ENCODE data around the gene PCNP.
"Not testable (repeated sequence)": the region's sequence is repeated elsewhere in the genome, so short reads cannot be mapped to it uniquely, and the experiment has no call there.

PCNP gene

DNA sequence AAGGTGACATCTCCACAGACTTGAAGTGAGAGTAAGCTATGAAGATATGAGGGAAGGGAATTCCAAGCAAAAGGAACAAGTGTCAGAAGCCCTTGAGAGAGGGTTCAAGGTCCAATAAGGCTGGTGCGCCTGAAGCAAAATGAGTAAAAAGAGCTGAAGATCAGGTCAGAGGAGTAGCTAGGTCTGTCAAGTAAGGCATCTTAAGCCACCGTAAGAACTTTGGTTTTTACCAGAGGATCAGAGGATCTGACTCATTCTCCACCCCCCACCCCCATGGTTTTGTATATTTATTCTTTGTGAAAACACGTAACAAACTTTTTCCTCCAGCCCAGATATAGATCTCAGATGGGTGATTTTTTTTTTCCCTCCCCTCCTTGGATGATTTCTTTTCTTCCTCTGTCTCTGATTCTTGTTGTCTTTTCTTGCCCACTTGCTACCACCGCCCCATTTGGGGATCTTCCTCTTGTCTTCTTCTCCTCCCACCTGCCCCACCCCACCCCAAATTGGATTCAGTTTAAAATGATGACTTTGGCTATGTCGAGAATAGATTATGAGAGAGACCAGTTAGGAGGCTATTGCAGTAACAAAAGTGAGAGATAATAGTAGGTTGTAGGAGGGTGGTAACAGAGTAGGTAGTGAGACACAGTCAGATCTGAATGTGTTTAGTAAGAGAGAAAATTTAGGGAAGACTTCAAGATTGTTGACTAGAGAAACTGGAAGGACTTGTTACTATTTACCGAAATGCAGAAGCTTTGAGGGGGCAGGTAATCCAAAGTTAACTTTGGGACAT is 6.3 kb upstream of the PCNP start:
- DNase-seq (ENCODE audit: low read depth in 2 of 2), result no peak

DNA sequence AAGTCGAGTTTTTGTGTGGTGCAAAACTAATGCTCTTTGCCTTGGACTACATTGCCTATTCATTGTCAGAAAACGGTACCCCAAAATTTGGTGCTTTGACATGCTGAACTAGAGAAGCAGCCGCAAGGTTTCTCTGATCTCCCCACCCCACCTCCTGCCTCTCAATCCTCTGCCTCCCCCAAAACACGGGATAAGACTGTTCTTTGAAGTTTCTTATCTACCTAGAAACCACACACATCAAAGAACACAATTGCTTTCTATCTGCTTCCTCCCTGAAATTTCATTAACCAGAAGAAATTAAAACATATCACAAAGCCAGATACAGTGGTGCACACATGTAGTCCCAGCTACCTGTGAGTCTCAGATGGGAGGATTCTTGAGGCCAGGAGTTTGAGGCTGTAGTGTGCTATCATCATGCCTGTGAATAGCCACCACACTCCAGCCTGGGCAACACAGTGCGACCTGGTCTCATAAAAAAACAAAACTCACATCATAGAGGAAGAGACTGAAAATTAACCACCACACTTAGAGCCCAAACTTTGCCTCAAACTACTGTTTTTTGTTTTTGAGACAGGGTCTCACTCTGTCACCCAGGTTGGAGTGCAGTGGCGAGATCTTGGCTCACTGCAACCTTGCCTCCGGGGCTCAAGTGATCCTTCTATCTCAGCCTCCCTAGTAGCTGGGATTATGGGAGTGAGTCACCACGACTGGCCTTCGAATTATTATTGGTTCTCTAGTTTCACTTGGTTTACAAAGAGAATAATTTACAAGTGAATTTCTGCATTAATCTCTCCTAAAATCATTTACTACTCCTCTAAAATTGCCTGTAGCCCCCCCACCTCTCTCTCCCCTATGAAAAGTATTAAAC is 2.7 kb upstream of the PCNP start:
- DNase-seq (ENCODE audit: low read depth in 2 of 2), result no peak

DNA sequence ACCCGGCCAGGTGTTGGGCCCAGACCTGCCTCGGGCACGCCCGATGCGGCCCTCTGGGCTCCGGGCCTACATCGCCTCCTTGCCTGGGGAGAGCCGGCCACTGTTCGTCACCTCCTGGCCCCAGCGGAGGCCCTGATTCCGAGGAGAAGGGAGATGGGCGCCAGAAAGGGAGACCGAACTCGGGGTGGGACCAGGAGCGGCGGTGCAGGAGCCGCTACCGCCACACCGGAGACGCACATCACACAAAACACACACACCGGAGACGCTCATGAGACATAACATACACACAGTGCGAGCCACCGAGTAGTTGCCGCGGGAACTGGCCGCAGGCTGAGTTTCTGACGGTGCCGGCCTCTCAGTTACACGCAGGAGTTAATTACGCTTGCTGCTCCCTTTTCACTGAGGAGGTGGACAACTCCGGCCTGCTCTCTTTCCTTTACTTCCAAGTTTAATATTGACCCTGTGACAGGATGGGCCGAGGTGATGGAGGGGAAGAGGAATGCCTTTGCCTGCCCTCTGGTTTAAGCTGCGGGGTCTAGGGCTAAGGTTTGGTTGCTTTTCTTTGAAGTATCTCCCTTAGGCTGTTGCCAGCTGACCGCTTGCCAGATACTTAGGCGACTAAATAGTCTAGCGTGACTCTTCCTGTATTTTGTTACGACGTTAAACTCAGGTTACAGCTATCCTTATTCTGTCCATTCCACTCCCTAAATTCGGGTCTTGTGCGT is 570 bp downstream of the PCNP start:
- DNase-seq (ENCODE audit: low read depth in 2 of 2), result peak; percentile 9 to 14

- no peak for DNase-seq (ENCODE audit: low read depth in 2 of 2)
Measured at GRCh38 chr3:101577286-101577685, 3.3 kb downstream of the PCNP start.

GRCh38 chr3:101588616-101589015 is 14.6 kb downstream of the PCNP start:
- no peak for DNase-seq (ENCODE audit: low read depth in 2 of 2)

GRCh38 chr3:101591071-101591470 is 17.1 kb downstream of the PCNP start:
- no peak for DNase-seq (ENCODE audit: low read depth in 2 of 2)

GRCh38 chr3:101602731-101603130 is 28.8 kb downstream of the PCNP start:
- DNase-seq (ENCODE audit: low read depth in 2 of 2), result no peak

DNA sequence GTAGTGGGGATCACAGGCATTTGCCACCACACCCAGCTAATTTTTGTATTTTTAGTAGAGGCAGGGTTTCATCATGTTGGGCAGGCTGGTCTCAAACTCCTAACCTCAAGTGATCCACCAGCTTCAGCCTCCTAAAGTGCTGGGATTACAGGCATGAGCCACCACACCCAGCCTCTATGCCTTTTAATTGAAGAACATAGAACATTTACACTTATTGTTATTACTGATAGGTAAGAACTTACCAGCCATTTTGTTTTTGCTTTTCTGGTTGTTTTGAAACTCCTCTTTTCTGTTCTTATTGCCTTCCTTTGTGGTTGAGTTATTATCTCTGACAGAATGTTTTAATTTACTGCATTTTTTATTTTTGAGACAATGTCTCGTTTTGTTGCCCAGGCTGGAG is 29.2 kb downstream of the PCNP start:
- no peak for DNase-seq (ENCODE audit: low read depth in 2 of 2)

DNA sequence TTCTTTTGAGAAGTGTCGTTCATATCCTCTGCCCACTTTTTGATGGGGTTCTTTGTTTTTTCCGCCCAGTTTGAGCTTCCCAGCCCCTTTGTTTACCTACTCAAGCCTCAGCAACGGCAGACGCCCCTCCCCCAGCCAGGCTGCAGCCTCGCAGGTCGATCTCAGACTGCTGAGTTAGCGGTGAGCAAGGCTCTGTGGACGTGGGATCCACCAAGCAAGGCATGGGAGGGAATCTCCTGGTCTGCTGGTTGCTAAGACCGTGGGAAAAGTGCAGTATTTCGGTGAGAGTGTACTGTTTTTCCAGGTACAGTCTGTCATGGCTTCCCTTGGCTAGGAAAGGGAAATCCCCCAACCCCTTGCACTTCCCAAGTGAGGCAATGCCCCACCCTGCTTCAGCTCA is 31.4 kb downstream of the PCNP start:
- DNase-seq (ENCODE audit: low read depth in 2 of 2), result not testable (repeated sequence)

- DNase-seq (ENCODE audit: low read depth in 2 of 2), result no peak
Measured at GRCh38 chr3:101611023-101611422, 37.0 kb downstream of the PCNP start.

DNA sequence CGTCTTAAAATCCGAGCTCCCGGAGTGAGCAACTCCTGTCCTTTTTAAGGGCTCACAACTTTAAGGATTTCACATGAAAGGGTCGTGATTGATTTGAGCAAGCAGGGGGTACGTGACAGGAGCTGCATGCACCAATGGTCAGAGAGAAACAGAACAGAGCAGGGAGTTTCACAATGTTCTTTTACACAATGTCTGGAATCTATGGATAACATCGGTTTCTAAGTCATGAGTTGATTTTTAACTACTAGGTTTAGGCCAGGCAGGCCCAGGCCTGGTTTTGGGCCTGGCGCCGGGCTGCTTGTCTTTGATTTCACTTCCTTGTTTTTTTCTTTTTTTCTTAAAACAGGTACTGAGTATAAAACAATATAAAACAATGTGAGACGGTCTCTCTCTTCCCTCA is 39.0 kb downstream of the PCNP start:
- DNase-seq (ENCODE audit: low read depth in 2 of 2), result not testable (repeated sequence)

DNA sequence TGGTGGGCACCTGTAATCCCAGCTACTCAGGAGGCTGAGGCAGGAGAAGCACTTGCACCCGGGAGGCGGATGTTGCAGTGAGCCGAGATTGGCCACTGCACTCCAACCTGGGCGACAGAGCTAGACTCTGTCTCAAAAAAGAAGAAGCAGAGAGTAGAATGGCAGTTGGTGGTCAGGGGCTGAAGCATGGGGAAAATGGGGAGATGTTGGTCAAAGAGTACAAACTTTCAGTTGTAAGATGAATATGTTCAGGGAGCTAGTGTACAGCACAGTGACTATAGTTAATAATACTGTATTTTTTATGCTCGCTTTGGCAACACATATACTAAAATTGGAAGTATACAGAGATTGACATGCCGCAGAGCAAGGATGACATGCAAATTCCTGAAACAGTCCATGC is 41.5 kb downstream of the PCNP start:
- DNase-seq (ENCODE audit: low read depth in 2 of 2), result no peak

GRCh38 chr3:101617478-101617877 is 43.5 kb downstream of the PCNP start:
- no peak for DNase-seq (ENCODE audit: low read depth in 2 of 2)

- DNase-seq (ENCODE audit: low read depth in 2 of 2), result no peak
Measured at GRCh38 chr3:101618726-101619125, 44.7 kb downstream of the PCNP start.

DNA sequence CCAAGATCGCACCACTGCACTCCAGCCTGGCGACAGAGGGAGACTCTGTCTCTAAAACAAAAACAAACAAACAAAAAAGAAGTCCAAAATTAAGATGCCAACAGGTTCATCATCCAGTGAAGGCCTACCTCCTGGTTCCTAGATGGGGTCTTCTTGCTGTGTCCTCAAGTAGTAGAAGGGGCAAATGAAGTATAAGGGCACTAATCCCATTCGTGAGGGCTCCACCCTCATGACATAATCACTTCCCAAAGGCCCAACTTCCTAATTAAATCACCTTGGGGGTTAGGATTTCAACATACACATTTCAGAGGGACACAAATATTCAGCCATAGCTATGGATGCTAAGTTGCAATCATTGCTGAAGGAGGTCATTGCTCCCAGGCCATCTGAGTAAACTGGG is 45.8 kb downstream of the PCNP start:
- no peak for DNase-seq (ENCODE audit: low read depth in 2 of 2)

DNA sequence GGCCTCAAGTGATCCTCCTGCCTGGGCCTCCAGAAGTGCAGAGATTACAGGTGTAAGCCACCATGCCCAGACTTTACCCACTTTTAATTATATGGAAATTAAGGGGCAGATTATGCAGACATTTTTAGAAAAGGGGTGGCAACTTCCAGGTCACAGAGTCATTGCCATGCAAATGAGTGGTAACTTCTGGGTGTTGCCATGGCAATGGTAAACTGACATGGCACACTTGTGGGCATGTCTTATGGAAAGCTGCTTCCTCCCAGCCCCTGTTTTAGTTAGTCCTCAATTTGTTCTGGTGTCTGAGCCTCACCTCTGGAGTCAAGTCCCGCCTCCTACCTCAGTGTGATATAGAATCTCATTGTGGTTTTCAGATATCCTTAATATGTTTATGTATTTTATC is 49.7 kb downstream of the PCNP start:
- DNase-seq (ENCODE audit: low read depth in 2 of 2), result no peak

- no peak for DNase-seq (ENCODE audit: low read depth in 2 of 2)
Measured at GRCh38 chr3:101624857-101625256, 50.9 kb downstream of the PCNP start.

DNA sequence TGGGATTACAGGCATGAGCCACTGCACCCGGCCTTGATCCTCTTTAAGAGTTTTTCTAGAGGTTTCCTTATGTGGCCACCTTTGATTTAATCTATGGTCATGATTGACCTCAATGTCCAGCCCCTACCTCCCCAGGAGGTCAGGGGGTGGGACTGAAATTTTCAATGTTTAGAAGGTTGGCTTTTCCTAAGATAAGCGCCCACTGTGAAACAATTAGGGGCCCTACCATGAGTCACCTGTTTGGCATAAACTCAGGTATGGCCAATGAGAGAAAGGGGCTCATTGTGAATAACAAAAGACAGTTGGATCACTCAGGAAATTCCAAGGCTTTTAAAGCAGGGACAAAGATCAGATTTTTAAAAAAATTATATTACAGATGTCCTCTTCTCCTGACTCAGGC is 51.9 kb downstream of the PCNP start:
- DNase-seq (ENCODE audit: low read depth in 2 of 2), result no peak

DNA sequence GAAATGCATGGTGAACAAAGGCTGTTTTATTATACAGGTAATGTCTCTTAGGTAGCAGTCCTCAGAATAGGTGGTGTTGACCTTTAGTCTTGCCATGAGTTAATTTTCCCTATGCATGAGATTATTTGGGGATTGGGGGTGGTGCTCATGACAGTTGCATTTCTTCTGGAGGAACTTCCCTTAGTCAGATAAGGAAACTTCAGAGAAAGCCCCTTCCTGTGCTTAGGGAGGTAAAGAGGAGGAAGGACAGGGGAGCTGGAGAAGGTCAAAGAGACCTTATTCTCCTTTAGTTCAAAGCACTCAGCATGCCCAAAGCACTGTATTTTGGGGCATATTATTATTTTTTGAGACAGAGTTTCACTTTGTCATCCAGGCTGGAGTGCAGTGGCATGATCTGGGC is 55.2 kb downstream of the PCNP start:
- DNase-seq (ENCODE audit: low read depth in 2 of 2), result no peak

DNA sequence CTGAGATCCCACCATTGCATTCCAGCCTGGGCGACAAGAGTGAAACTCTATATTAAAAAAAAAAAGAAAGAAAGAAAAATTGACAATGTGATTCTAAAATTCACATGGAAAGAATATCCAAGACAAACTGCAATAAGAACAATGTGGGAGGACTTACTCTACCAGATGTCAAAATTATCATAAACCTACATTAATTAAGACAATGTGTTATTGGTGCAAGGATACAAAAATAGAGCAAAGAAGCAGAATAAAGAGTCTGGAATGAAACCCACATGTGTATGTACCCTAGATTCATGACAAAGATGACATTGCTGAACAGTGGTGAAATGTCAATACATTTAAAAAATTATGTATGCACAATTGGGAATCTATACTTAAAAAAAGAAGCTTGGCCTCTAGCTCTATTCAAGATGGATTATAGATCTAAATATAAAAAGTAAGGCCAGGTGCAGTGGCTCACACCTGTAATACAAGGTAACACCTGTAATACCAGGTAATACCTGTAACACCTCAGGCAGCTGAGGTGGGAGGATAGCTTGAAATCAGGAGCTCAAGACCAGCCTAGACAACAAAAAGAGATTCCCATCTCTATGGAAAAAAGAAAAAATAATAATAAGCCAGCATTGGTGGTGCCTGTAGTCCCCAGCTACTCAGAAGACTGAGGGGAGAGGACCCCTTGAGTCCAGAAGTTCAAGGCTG is 57.3 kb downstream of the PCNP start:
- DNase-seq (ENCODE audit: low read depth in 2 of 2), result no peak

GRCh38 chr3:101631959-101632358 is 58.0 kb downstream of the PCNP start:
- not testable (repeated sequence) for DNase-seq (ENCODE audit: low read depth in 2 of 2)

- DNase-seq (ENCODE audit: low read depth in 2 of 2), result no peak
Measured at GRCh38 chr3:101632586-101632985, 58.6 kb downstream of the PCNP start.

Measured in fibroblast of skin of left quadriceps (primary cell).